ENCODE results near the gene COG5. TPM values are rescaled to one million over a fixed set of nuclear protein-coding genes. Genes with fewer than 3 reads are reported as not detected.

Gene COG5
- total RNA-seq, 1 experiment from 2014 or later = 20.2 TPM

GRCh38 chr7:107264723-107265122 lies 299.0 kb downstream of the COG5 start:
- Mint-ChIP-seq H3K4me1 (no peaks in the 10 kb centered on the region), H3K27ac (peak overlapping the region in 2 of 3 experiments; percentile 19 to 85; a peak in 2 of 7 replicates), H3K9me3 (no peaks in the 10 kb centered on the region), H3K36me3 (ENCODE audit: insufficient read depth in 1 of 3, low read depth in 3 of 3) (peaks cover 0 to 4% (median 0%) of the 10 kb centered on the region in 3 experiments; a peak in 1 of 7 replicates), H3K4me3 (no peak overlapping the region), H3K27me3 (ENCODE audit: low read depth) (no peaks in the 10 kb centered on the region)
- Histone ChIP-seq H2BK20ac (ENCODE audit: low read depth, low read length, poor library complexity, severe bottlenecking) (no peak overlapping the region), H3K79me1 (ENCODE audit: insufficient read depth, low read depth, low read length, poor library complexity, severe bottlenecking) (no peaks in the 10 kb centered on the region), H3K14ac (ENCODE audit: insufficient read depth, low read length) (no peak overlapping the region), H2AK5ac (ENCODE audit: insufficient read length, low read length) (no peak overlapping the region), H3K4me2 (ENCODE audit: insufficient read depth, insufficient read length, low read length) (no peak overlapping the region), H4K91ac (ENCODE audit: insufficient read length, low read depth, low read length) (no peak overlapping the region), H2BK12ac (ENCODE audit: insufficient read length, low read depth, low read length) (no peak overlapping the region), H4K8ac (replicated peaks; ENCODE audit: insufficient read length, low read depth, low read length) (no peak overlapping the region), H3K23me2 (ENCODE audit: insufficient read length, low read depth, low read length, poor library complexity, severe bottlenecking) (no peaks in the 10 kb centered on the region), H4K20me1 (ENCODE audit: control insufficient read depth, insufficient read depth, insufficient read length) (no peaks in the 10 kb centered on the region), H3K9ac (ENCODE audit: extremely low read depth, insufficient read length, low read length) (no peak overlapping the region), H3K79me2 (ENCODE audit: insufficient read depth, low read length) (no peaks in the 10 kb centered on the region), H2AFZ (ENCODE audit: low read length) (no peak overlapping the region), H3K56ac (ENCODE audit: insufficient read length, low read depth, low read length) (no peak overlapping the region), H4K5ac (ENCODE audit: insufficient read length, low read depth, low read length) (no peak overlapping the region), H3K4me1 (ENCODE audit: insufficient read depth, low read length) (no peaks in the 10 kb centered on the region), H3K18ac (ENCODE audit: insufficient read length, low read depth, low read length) (no peak overlapping the region), H2BK120ac (ENCODE audit: low read depth, low read length, poor library complexity, severe bottlenecking) (no peak overlapping the region), H3K4ac (ENCODE audit: low read depth, low read length) (no peak overlapping the region), H3T11ph (ENCODE audit: low read length) (no peak overlapping the region), H2BK5ac (ENCODE audit: insufficient read length, low read length) (no peak overlapping the region), H3K27ac (ENCODE audit: insufficient read length, low read depth, low read length) (no peak overlapping the region), H3K27me3 (ENCODE audit: insufficient read depth, low read length) (no peaks in the 10 kb centered on the region), H3K23ac (ENCODE audit: insufficient read length, low read depth, low read length) (no peak overlapping the region), H2BK15ac (ENCODE audit: low read depth, low read length) (no peak overlapping the region), H3K9me3 (ENCODE audit: control insufficient read depth, low read depth, low read length) (no peaks in the 10 kb centered on the region)
- no peak for DNase-seq
- TF ChIP-seq CTCF (conservative IDR thresholded peaks at IDR 0.05) = no peak

Data from H9 (cell line).